Ishikawa (cell line): ENCODE measurements around the gene GRIK2.

Experiments used
- CEBPB ChIP-seq: IDR thresholded peaks from 2 replicates; pipeline ENCODE4 v1.6.1; 2012
- CREB1 ChIP-seq: IDR thresholded peaks from 2 replicates; pipeline ENCODE4 v1.6.1; 2012; ENCODE audit warnings: low read depth
- EP300 ChIP-seq: IDR thresholded peaks from 2 replicates; pipeline ENCODE4 v1.6.1; 2012; ENCODE audit warnings: borderline replicate concordance
- RAD21 ChIP-seq: IDR thresholded peaks from 2 replicates; pipeline ENCODE4 v1.6.1; 2012; ENCODE audit warnings: low read depth
- REST ChIP-seq: IDR thresholded peaks from 2 replicates; pipeline ENCODE4 v1.6.1; 2012; ENCODE audit warnings: low read depth, mild to moderate bottlenecking
- TEAD4 ChIP-seq: IDR thresholded peaks from 2 replicates; pipeline ENCODE4 v1.6.1; 2012
- USF1 ChIP-seq: IDR thresholded peaks from 2 replicates; pipeline ENCODE4 v1.6.1; 2012

GRCh38 chr6:101578306-101578705 lies 184.8 kb downstream of the GRIK2 start:
- TF ChIP-seq CEBPB (no peak), USF1 (no peak), REST (no peak), TEAD4 (no peak), EP300 (no peak), CREB1 (no peak), RAD21 (no peak)
